HG02884 (cell line): Measurements from ENCODE around the gene HESX1.

Experiments
- ATAC-seq: cut with Tn5 transposase; IDR thresholded peaks from one replicate; pipeline ENCODE4 v1.9.1; 2021; ENCODE audit warnings: mild to moderate bottlenecking, moderate library complexity; ENCODE audit not compliant: unreplicated experiment

HESX1 gene

GRCh38 chr3:57150113-57150581, 49.6 kb downstream of the HESX1 start:
- ATAC-seq: no peak
